ENCODE data around the gene FAM228B.

Gene FAM228B

DNA sequence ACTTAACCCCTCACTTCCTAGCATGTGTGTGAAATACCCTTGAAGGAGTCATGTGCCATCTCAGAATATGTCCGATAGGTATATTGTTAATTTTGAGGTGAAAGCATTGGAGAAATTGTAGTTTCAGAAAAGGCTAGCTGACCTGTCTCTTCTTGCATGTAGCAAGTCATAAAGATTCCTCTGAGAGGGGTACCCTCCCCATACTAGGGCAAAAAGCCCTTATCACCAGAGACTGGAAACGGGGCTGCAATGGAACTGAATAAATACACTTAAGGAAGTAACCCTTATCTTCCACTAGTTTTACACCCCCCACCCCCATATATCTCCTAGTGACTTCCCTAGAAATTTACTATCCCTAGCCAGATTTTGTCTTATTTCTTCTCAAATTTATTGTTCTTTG is 45.4 kb upstream of the FAM228B start:
- DNase-seq (ENCODE audit: low read depth): no peak
- H3K4me3 ChIP-seq (ENCODE audit: low read depth, low read length): peak overlapping the region; percentile 78
- TF ChIP-seq, protein P1, sequence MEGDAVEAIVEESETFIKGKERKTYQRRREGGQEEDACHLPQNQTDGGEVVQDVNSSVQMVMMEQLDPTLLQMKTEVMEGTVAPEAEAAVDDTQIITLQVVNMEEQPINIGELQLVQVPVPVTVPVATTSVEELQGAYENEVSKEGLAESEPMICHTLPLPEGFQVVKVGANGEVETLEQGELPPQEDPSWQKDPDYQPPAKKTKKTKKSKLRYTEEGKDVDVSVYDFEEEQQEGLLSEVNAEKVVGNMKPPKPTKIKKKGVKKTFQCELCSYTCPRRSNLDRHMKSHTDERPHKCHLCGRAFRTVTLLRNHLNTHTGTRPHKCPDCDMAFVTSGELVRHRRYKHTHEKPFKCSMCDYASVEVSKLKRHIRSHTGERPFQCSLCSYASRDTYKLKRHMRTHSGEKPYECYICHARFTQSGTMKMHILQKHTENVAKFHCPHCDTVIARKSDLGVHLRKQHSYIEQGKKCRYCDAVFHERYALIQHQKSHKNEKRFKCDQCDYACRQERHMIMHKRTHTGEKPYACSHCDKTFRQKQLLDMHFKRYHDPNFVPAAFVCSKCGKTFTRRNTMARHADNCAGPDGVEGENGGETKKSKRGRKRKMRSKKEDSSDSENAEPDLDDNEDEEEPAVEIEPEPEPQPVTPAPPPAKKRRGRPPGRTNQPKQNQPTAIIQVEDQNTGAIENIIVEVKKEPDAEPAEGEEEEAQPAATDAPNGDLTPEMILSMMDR (conservative IDR thresholded peaks at IDR 0.05; ENCODE audit: low read depth, low read length): no peak

DNA sequence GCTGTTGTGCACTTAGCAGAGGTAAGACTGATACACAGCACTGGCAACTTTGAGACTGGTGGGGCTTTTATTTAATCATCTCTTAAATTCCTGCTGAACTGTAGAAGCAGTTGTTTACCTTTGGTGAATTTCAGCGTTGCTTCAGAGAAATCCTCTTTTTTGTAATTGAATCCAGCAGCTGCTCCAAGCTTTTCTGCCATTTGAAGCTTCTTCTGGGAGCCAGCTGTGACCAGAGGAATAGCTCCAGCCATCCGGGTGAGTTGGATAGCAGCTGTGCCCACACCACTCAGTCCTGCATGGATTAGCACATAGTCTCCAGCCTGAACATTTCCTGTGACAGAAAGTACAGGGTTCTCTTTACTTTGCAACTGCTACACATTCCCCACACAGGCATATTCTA is 42.6 kb upstream of the FAM228B start:
- TF ChIP-seq, protein P1 (conservative IDR thresholded peaks at IDR 0.05; ENCODE audit: low read depth, low read length): no peak
- DNase-seq (ENCODE audit: low read depth): no peak

DNA sequence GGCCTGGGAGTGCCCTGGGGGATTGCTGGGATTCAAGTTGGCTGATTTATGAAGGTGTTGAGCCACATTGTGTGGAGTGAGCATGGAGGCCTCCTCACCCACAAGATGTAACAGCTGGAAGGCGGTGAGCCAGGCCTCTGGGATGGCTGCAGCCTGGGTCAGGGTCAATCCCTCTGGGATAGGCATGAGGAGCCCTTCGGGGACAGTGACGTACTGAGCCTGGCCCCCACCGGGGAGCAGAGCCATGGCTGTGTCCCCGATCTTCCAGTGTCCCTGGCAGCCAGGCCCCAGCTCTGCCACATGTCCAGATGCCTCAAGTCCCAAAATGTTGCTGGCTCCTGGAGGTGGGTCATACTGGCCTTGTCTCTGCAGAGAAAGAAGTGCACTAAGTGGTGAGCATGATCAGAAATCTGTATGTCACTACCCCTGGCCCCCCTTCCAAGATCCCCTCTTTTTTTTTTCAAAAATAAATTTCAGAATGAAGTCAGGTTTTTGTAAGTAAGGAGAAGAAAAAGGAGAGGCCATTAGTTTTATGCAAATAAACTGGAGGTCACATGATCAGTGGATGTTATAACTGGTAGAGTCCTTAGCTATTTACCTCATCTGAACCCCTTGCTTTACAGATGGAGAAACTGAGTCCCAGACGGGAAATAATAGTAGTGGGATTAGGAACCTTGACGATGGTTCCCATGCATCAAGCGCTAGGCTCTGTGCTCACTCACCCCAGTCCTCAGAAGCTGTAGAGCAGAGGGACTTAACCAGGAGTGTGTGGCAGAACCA is 40.3 kb upstream of the FAM228B start:
- TF ChIP-seq, protein P1 (conservative IDR thresholded peaks at IDR 0.05; ENCODE audit: low read depth, low read length): no peak
- H3K4me3 ChIP-seq (ENCODE audit: low read depth, low read length): peak overlapping the region; percentile 77
- no peak for DNase-seq (ENCODE audit: low read depth)

More for the DNA sequence above, 42.6 kb upstream of the FAM228B start:
- no peak overlapping the region for H3K4me3 ChIP-seq (ENCODE audit: low read depth, low read length)

DNA sequence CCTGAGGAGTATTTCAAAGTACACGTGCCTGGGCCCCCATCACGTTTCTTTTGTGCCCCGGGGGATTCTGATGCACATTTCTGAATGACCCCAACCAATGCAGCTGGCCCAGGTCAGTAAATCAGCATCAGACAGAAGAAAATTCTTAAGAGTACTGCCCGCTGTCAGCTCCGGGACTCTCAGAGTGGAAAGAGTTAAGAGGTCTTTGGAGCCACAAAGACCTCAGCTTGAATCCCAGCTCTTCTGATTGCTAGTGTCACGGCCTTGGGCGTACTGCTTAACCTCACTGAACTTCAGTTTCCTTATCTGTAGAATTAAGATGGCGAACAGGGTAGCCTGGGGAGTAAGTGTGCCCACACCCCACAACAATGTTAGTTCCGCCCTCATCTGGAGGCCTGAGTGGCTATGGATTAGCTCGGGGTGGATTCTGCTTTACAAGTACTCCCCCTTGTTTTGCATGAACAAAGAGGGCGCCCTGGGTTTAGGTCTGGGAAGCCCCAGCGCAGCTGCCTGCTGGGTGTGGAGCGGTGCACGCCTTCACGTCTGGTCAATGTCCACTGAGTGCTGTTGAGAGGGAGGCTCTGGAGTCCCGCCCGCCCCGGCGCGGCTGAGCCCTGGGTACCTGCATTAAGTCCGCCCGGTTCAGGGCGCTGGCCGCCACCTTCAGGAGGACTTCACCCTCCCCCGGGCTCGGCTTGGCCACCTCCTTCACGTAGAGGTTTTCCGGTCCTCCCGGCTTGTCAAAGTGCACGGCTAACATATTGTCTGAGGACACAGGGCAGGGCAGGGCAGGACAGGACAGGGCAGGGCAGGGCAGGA is 39.5 kb upstream of the FAM228B start:
- TF ChIP-seq, protein P1 (conservative IDR thresholded peaks at IDR 0.05; ENCODE audit: low read depth, low read length): peak; percentile 28
- H3K4me3 ChIP-seq (ENCODE audit: low read depth, low read length): peak overlapping the region; percentile 77
- DNase-seq (ENCODE audit: low read depth): peak; percentile 84

DNA sequence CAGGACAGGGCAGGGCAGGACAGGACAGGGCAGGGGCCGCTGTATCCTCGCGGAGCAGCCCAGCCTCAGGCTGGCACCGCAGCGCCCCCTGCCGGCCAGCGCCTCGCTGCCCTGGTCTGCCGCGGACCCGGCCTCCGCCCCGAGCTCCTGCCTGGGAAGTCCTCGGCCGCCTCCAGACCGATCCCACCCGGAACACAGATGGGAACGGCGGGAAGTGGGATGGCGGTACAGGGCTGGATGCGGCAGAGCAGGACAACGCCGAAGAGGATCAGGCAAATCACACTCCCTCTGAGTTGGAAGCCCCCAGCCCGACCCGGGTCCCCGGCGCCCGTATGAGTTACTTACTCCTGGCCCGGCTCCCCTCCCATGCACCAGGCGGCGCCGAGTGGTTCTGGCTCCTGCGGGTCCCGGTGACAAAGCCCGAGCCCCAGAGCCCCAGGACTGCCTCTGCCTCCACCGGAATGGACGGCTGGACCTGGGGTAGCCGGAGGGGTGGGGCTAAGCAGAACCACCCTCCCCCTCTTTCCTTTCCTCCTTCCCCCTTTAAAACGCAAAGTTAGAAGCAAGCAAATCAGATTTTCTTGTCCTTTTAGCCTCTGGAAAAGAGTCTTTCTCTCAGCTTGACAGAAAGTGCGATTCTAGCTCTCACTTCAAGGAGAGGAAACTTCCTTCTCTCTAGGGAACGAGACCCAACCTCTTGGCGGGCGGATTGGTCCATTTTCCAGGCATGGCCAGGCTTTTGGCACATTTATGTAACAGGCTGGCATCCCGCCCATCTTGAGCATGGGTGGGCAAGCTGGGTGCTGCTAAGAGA is 38.7 kb upstream of the FAM228B start, which contains the start of gene TP53I3:
TSS of gene TP53I3 (minus strand) at position 449 of the 814 bp plus-strand sequence. CDS start 508 bp downstream, outside the sequence.
- TF ChIP-seq, protein P1 (conservative IDR thresholded peaks at IDR 0.05; ENCODE audit: low read depth, low read length): peak; percentile 41
- H3K4me3 ChIP-seq (ENCODE audit: low read depth, low read length): peak within 1 kb of the TSS; percentile 77
- DNase-seq (ENCODE audit: low read depth): peak; percentile 90

DNA sequence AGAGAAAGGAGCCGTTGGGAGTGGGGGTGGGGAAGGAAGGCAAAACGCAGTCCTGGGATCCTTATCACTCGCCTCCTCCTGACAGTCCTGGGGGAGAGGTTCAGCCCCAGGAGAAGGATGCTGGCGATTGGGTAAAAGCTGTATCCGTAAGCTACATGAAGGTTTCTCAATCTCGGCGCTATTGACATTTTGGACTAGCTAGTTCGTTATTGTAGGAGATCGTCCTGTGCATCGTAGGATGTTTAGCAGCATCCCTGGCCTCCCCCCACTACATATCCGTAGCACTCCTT is 38.1 kb upstream of the FAM228B start:
- peak; percentile 48 for DNase-seq (ENCODE audit: low read depth)

More for the DNA sequence above, 38.1 kb upstream of the FAM228B start:
- H3K4me3 ChIP-seq (ENCODE audit: low read depth, low read length): peak overlapping the region; percentile 77
- TF ChIP-seq, protein P1 (conservative IDR thresholded peaks at IDR 0.05; ENCODE audit: low read depth, low read length): no peak
